ENCODE measurements around the gene VCAN. TPM values are rescaled to one million over a fixed set of nuclear protein-coding genes. Genes with fewer than 3 reads are reported as not detected.

The VCAN gene
- total RNA-seq, 1 experiment from 2014 or later, result not detected

DNA sequence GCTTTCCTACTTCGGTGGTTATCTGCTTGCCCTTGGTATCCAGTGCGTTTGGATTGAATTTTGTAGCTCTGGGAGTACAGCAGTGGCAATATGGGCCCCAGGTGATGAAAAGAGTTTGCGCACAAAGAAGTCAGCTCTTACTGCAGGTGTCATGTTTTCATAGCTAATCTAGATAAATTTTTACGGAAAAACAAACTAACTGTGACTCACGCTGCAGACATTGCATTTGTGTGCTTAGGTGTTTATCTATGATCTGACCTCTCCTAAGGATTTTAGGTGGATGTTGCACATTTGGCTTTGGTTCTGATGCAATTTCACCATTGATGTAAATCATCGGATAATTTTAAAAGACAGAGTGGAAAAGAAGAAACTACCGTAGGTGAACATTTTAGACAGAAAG, 92.1 kb downstream of the VCAN start:
- DNase-seq (ENCODE audit: low spot score), result no peak

DNA sequence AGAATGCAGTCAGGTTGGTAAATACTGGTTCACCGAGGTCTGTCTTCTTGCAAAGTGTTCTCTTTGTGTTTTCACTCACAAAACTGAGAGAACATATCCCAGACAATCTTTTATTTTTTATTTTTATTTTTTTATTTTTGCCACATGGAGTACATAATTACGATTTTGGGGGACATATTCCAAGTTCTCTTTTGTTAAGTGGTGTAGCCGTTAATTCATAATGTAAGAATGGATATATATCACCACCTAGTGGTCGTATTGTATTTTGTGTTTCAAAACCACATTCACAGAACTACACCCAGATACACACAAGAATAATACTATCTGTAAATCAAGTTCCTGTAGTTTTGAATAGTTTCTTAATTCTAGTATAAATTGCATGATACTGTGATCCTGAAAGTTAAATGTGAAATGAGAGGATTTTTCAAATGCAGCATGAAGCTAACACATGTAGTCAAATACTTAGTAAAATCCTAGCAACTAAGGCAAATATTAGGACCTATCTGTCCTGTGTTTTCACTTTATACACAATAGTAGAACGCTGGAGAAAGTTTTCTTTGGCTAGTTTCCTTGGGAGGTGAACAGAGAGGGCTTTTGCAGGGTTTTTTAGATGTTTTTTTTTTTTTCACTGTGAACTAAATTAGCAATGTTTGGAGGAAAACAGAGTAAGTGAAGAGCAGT, 92.7 kb downstream of the VCAN start:
- DNase-seq (ENCODE audit: low spot score), result peak; percentile 76

DNA sequence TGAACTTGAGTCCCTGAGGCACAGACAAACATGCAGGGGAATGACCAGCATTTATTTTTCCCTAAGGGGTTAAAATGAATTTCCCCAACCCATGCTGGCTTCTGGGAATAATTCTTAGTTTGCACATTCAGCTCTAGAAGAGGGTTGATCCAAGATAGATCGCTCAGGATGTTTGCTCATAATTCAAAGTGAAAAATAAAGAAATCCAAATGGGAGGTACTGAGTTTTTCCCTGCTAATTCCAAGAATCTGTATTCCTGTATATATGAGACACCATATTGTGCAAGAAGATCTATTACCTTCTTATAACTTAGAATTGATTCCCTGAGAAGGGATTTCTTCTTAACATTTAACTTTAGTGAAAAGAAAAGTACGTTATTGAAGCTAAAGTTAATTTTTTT, 96.2 kb downstream of the VCAN start:
- DNase-seq (ENCODE audit: low spot score), result no peak

DNA sequence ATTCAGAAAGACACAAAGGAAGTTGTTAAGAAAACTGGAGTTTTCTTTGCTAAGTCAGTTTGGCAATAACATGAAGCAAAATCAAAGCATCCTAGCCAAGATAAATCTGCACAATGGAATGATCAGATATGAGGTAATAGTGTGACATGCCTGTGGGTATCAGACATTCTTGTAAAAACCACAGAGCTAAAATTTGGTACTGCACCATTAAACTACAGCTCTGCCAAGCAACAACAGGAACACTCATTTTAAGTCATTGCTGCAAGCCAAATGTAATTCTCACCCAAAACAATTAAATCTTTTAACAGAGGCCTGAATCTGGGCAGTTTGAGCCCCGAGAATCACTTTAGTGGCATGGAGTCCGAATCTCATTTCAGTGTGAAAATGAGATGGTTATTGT, 96.6 kb downstream of the VCAN start:
- no peak for DNase-seq (ENCODE audit: low spot score)

DNA sequence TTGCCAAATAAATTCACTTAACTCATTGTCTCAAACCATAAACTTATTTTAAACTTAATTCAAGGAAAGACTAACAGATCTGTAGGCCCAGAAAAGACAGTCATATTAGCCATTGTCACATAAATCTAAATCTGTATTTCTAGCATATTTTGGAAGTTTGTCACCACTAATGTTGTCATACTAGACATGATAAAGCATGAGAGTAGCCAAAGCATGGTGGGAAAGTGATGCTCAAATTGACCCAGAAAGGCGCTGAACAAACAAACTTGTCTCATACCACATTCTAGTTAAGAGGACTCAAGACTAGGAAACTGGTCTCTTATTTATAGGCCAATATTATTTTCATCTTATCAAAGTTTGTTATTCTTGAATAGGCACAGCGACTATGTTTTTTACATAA, 99.4 kb downstream of the VCAN start:
- DNase-seq (ENCODE audit: low spot score), result no peak

DNA sequence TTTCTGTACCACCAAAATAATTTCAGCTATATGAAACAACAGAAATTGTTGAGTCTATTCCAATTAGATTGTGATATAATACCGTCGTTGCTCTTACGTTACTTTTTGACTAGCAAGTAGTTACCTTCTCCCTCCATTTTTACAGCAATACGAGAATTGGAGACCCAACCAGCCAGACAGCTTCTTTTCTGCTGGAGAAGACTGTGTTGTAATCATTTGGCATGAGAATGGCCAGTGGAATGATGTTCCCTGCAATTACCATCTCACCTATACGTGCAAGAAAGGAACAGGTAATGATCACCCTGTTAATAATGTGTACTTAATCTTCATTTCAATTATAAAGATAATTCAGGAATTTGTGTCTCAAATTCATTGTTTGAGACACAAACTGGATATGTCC, 100.7 kb downstream of the VCAN start:
- no peak for DNase-seq (ENCODE audit: low spot score)

DNA sequence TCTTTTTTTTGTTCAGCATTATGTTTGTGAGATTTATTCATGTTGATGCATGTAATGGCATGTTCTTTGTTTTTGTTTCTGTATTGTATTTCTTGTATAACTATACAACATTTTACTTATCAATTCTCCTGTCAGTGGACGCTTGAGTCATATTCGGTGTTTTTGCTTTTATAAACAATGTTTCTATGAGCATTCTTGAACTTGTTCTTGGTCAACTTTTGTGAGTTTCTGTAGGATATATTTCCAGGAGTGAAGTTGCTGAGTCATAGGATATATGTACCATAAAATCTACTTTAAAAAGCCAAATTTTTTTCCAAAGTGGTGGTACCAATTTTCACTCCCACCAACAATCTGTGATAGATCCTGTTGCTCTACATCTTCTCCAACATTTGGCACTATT, 104.8 kb downstream of the VCAN start:
- DNase-seq (ENCODE audit: low spot score), result no peak

DNA sequence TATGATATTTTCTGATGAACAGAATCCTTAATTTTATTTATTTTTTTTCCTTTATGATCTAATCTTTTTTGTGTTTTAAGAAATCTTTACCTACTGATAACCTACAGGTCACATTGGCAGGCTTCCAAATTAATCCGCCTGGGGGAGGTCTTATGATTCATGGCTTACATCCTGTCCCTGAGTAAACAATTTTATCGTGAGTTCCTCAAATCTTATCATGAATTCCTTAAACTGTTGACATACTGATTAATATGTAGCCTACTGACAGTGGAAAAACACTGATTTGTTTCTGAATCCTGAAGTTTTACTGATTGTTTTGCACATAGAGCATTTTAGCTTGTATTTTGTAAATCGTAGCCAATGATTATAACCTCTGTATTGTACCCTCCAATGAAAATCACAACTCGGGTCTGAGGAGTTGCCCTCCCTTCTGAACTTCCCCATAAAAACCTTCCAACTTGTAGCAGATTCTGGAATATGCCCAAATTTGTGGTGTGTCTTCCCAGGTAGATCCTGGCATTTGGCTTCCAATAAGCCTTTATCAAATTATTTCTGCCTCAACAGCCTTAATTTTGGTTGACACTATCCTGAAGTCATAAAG, 105.6 kb downstream of the VCAN start:
- peak; percentile 80 for DNase-seq (ENCODE audit: low spot score)

DNA sequence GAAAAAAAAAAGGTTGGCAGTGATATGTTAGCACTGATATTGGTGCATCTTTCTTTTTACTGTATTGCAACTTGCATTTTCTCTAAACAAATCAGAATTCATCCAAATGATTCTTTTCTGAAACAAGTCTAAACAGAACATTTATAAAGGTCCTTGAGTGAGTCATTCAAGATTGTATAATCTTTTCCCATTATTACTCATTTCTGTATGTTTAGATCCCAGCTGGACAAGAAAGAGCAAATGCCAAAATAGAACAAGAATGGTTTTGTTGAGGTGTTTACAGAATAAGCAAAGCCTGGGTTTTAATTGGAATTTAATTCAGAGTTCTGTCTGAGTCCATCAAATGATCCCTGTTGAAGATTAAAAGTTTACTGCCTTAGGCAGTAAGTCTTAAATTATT, 112.3 kb downstream of the VCAN start:
- DNase-seq (ENCODE audit: low spot score), result no peak

DNA sequence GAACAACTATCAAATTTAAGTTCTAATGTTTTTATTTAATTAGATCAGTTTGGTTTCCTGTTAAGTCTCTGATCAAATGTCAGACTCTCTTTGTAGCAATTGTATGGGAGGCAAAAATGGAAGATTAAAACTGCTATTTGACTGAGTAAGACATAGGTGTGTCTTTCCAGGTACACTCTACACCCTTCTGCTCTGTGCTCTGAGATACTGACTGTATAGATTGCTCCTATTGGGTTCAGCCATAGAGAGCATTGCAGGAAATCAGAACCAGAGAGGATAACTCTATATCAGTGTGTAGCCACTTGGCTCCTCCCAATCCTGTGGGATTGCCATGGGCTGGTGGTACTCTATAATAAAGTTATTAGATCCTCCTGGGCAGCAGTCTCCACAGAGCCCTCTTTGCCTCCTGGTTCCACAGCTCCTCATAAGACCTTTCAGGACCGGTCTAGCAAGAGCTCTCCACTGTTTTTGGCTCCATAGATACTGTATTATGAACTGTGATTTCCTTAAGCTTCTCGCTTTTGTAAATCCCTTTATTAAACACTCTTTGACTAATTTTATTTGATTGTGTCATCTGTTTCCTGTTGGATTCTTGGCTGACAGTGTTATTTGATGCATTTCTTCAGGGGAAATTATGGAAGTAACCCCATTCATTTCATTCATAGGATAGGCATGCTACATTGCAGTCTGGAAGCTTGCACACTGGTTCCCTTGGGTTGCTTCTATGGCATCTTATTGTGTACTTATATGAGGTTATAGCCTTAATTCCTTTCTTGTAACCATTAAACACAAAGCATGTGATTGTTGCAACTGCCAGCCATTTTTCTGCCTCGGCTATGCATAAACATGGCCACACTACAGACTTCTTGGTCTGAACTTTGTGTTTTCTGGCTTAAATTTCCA, 115.6 kb downstream of the VCAN start:
- DNase-seq (ENCODE audit: low spot score), result no peak

DNA sequence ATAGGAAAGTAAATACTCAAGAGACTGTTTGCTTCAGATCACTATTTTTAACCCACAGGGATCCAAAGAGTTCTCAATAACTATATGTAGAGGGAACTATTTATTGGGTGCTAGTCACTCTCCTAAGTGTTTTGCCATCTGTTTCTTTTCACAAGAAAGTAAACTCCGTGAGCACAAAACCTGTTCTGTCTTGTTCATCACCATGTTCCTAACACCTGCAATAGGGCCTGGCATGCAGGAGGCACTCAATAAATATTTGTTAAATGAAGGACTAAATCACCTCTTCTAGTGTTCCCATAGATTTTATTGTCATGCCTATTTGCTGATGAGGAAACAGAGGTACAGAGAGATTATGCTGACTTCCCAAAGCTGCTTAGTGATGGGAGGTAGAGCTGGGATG, 118.2 kb downstream of the VCAN start:
- DNase-seq (ENCODE audit: low spot score), result no peak

DNA sequence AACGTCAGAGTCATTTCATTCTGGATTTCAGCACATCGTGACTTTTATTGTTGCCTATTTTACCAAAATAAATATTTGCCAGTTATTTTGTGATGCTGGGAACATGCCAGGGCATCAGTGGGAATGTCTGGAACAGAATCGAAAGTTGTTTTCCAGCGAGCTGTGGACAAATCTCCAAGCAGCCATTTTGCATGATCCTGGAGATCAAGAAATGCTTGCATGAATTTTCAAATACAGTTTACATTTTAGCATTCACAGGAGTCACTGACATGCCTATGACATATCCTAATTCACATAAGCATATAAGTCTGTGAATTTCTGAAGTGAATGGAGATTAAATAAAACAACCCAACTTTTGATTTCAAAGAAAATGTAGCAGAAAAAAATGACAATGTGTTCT, 119.4 kb downstream of the VCAN start:
- no peak for DNase-seq (ENCODE audit: low spot score)

DNA sequence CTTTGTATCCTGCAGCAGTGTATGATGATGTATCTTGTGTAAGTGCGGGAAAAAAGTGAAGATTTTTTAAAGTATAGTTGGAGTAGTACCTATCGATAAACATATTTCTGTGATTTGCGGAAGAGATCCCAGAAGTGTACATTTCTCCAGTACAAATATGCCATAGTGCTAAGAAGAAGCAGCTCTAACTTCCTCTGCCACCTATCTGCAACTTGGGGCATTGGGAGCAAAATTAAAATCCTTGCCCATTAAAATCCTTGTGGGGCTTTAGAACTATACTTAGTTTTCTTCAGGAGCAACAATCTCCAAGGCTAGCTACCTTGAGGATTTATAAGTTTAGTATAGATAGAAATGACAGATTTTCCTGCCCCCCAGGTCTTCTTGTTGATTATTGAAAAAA, 123.7 kb downstream of the VCAN start:
- peak; percentile 18 for DNase-seq (ENCODE audit: low spot score)

DNA sequence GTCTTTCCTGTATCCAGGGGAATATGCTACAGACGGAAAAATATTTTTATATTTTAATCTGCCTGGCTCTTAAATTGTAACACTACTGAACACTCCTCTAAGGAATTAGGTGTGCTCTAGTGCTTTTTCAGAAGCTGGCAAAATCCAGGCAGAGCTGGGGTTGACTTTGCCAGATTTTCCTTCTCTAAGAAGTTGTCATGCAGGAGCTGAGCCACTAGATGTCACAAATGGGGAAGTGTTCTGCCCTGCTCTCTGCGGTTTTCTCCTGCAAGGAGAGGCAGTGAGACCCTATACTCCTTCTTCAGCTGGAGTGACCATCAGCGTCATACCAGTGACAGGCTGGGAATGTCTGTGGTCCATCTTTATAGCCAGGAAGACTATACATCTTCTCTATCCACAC, 136.6 kb downstream of the VCAN start:
- DNase-seq (ENCODE audit: low spot score), result peak; percentile 65

DNA sequence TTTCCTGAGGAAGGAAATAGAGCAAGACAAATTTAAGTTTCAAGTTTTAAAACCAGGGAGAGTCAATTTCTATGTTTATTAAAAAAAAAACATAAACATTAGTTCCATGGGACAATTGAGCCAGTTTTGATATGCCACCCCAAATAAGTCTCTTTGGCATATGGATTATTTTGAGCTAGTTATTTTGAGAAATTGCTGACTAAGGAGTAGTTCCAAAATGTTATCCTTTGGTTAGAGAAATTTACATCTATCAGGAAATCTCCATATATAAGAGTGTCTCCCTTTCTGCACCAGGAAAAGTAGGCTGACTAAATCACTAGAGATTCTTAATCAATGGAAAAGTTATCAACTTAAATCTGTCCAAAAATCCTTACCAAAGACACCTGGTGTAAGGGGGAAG, 143.3 kb downstream of the VCAN start:
- no peak for DNase-seq (ENCODE audit: low spot score)

DNA sequence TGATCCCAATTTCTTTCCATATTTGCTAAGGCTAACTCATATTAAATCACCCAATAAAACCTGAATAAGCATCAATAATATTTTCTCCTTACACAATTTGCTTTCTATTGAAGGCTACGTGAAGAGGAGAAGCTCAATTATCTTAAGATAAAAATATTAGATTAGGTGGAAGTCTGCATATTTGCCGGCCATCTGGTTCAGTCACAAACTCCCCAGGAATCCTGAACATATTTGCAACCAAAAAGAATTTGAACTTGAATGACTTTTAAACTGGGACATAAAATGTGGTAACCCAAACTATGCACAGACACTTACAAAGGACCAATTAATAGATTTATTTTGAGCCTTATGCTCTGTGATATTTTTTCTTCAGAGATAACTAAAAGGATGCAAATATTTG, 156.8 kb downstream of the VCAN start:
- DNase-seq (ENCODE audit: low spot score), result no peak

Other genes with a start within 250 kb of the VCAN start
- not detected in 2 replicates for gene HAPLN1, start 249.1 kb downstream of the VCAN start, total RNA-seq (2014; rRNA removed; shearing (Covaris generic))

All from HT-29 (cell line).